22Rv1 (cell line): ENCODE data around the gene GARIN5B.

Source experiments
- H3K27ac ChIP-seq: fragments of 450-650 bp; 2 replicates; pipeline ENCODE4 v1.5.1; 2017
- ZFX ChIP-seq: fragments of 450-650 bp; IDR thresholded peaks from 2 replicates; pipeline ENCODE4 v1.6.1; 2017; ENCODE audit warnings: antibody characterized with exemption, borderline replicate concordance
- TF ChIP-seq, protein P1 (sequence below): fragments of 450-650 bp; IDR thresholded peaks from 2 replicates; pipeline ENCODE4 v1.5.1; 2017; ENCODE audit warnings: mild to moderate bottlenecking

GARIN5B gene

DNA sequence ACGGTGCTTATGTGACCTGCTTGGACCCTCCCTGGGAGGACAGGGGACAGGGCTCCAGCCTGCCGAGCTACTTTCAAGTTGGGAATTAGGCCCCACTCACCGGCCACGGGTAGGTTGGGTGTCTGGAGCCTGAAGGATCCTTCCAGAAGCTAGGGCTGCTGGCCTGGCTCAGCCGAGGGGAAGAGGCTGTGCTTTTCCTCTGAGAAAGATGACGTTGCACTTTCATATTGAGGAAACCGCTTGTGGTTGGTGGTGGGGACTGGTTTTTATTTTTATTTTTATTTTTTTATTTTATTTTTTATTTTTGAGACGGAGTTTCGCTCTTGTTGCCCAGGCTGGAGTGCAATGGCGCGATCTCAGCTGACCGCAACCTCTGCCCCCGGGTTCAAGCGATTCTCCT, 37.9 kb downstream of the GARIN5B start, which contains the start of gene TMEM150B:
Gene TMEM150B (minus strand): TSS at position 170 of the 400 bp plus-strand sequence. CDS start 4,305 bp downstream, outside the sequence.
- TF ChIP-seq, protein P1, sequence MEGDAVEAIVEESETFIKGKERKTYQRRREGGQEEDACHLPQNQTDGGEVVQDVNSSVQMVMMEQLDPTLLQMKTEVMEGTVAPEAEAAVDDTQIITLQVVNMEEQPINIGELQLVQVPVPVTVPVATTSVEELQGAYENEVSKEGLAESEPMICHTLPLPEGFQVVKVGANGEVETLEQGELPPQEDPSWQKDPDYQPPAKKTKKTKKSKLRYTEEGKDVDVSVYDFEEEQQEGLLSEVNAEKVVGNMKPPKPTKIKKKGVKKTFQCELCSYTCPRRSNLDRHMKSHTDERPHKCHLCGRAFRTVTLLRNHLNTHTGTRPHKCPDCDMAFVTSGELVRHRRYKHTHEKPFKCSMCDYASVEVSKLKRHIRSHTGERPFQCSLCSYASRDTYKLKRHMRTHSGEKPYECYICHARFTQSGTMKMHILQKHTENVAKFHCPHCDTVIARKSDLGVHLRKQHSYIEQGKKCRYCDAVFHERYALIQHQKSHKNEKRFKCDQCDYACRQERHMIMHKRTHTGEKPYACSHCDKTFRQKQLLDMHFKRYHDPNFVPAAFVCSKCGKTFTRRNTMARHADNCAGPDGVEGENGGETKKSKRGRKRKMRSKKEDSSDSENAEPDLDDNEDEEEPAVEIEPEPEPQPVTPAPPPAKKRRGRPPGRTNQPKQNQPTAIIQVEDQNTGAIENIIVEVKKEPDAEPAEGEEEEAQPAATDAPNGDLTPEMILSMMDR = no peak
- no peak within 1 kb of the TSS for H3K27ac ChIP-seq

DNA sequence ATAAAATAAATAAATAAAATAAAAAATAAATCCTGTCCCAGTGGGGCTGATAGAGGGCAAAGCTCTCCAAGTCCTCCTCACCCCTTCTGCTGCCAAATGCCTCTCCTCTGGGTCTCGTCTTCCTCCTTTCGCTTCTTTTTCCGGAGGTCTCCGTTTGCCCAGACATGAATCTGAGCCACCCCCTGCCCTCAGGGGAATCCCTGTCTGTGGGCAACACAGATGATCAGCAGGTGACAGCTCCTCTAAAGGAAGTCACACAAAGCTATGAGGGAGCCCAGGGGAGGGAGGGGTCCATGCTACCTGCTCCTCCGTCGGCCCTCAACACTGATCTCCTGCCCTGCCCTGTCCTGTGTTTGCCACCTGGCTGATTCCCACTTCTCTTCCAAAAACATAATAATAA, 38.4 kb downstream of the GARIN5B start:
- no peak overlapping the region for H3K27ac ChIP-seq
- TF ChIP-seq ZFX = no peak
- TF ChIP-seq, protein P1 = no peak

DNA sequence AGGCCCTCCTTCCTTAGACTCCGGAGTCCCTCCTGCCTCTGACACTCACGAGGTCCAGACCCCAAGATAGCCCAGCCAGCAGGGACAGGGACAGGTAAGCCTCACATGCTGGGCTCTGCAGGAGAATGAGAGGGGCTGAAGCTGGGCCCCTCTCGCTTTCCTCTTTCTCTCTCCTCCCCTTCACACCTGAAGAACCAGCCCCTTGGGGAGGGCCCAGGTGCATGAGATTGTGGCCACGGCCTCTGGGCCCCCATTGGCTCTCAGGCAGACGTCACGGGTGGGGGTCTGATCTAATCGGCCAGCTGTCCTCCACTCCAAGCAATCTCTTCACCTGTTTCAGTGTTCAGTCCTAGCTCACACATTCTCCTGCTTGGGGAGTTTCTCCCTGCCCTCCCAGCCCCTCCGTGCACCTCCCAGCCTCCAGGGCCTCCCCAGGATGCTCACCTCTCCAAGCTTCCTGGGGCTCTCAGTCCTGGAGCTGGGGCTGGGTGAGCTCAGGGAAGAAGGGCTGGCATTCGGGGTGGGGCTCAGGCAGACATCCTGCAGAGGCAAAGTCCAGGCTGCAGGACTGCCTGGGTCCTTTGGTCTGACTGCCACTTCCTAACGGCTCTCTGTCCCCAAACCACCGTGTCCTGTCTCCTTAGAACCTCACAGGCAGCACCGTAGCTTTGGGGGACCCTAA, 40.7 kb downstream of the GARIN5B start:
- no peak overlapping the region for H3K27ac ChIP-seq
- TF ChIP-seq ZFX = no peak
- TF ChIP-seq, protein P1 = no peak

DNA sequence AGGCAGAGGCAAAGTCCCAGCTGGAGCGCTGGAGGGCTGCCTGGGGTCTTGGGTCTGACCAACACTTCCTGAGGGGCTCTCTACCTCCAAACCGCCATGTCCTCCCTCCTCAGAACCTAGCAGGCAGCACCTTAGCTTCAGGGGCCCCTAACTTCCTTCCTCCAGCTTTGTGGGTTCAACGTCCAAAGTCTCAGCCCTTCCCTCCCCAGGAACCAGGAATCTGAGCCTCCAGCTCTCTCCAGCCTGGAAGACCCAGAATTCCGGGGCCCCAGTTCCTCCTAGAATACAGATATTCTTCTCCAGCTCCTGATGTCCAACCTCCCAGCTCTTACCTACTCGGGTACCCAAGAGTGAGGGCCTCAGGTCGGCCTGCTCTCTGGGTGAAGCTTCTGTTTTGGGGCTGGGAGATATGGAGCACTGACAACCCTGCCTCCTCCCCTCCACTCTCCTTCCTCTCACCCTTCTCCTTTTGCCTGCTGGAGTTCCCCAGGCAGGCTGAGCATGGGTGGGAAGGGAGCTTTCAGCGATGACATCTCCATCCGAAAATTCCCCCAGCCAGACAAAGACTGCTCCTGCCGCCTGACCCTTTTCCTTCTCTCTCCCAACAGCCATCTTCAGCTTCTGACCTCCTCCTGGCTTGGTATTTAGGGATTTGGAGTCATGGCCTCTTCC, 41.5 kb downstream of the GARIN5B start:
- TF ChIP-seq ZFX = no peak
- TF ChIP-seq, protein P1 = no peak
- no peak overlapping the region for H3K27ac ChIP-seq

DNA sequence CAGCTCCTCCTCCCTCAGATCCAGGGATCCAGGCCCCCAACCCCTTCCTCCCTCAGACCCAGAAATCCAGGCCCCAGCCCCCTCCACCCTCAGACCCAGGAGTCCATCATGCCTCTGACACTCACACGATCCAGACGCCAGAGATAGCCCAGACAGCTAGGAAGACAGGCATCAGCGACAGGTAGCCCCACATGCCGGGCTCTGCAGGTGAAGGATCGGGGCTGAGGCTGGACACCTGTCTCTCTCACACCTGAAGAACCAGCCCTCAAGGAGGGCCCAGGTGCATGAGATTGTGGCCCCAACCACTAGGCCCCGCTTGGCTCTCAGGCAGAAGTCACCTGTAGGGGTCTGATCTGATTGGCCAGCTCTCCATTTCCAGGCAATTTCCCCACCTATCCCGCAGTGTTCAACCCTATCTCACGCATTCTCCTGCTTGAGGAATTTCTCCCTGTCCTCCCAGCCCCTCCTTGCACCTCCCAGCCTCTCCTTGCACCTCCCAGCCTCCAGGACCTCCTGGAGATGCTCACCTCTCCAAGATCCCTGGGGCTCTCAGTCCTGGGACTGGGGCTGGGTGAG, 42.1 kb downstream of the GARIN5B start:
- no peak overlapping the region for H3K27ac ChIP-seq
- TF ChIP-seq, protein P1 = no peak
- no peak for TF ChIP-seq ZFX

DNA sequence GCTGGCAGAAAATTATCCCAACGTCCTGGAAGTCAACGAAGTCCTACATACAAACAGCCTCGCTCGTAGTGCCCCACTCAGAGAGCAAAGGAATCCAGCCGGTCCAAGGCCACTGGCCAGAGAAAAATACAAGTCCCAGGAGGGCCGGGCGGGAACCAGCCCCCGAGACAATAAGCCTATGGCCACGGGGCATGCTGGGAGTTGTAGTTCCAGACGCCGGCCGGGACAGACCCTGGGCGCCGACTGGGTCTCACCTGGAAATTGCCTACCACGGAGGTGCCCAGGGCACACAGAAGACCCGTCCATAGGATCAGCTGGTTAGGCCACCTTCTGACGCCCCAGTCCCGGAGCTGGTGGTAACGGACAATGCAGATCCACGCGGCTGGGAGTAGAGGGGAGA, 43.3 kb downstream of the GARIN5B start:
- H3K27ac ChIP-seq = no peak overlapping the region
- TF ChIP-seq, protein P1 = no peak
- TF ChIP-seq ZFX = no peak

DNA sequence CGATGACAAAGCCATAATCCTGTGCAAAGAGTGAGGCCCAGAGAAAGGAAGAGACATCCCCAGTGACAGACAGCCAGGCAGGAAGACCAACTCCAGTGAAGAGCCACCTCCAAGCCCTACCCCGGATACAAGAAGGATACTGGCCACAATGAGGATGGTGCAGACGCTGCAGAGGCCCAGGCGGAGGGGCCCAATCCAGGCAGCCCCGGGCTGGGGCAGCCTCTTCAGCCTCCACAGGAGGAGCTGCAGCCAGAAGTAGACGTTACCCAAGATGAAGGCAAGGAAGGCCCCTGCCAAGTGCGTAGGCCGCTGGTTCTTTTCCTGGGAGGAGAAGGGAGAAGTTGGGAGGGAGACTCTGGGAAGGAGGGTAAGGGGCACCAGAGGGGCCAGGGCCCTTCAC, 46.4 kb downstream of the GARIN5B start:
- TF ChIP-seq ZFX = no peak
- TF ChIP-seq, protein P1 = no peak

More for the DNA sequence above, 46.4 kb downstream of the GARIN5B start:
- H3K27ac ChIP-seq = no peak overlapping the region
